HG03039 (cell line): ENCODE results near the gene CARD8.

Source experiments
- ATAC-seq: cut with Tn5 transposase; IDR thresholded peaks from one replicate; pipeline ENCODE4 v1.9.1; 2021; ENCODE audit warnings: mild to moderate bottlenecking, moderate library complexity; ENCODE audit not compliant: unreplicated experiment

Gene CARD8

DNA sequence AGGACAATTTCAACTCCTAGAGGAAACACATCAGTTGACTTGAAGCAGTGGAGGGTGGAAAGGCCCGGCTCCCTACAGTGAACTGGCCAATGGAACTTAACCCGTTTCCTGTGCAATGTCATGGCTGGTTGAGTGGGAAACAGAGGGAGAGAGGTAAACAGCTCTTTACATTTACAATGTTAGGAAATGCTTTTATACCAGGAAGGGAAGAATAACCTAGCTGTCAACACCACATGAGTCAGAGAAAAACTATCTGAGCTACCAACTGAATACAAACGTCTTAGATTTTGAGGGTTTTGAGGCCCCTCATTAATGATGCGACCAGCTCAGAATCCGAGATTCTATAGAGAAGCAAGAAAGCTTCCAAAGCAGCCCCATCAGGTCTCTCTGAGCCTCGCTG lies 36.7 kb downstream of the CARD8 start:
- no peak for ATAC-seq

DNA sequence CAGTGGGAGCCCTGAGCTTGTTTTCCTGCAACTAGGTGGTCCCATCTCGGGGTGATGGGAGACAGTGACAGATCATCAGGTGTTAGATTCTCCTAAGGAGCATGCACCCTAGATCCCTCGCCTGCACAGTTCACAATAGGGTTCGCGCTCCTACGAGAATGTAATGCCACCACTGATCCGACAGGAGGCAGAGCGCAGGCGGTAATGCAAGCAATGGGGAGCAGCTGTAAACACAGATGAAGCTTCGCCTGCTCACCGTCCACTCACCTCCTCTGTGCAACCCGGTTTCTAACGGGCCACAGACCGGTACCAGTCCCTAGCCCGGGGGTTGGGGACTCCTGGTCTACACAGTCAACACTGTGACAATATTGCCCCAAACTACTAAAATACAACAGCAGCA lies 38.8 kb downstream of the CARD8 start:
- no peak for ATAC-seq

DNA sequence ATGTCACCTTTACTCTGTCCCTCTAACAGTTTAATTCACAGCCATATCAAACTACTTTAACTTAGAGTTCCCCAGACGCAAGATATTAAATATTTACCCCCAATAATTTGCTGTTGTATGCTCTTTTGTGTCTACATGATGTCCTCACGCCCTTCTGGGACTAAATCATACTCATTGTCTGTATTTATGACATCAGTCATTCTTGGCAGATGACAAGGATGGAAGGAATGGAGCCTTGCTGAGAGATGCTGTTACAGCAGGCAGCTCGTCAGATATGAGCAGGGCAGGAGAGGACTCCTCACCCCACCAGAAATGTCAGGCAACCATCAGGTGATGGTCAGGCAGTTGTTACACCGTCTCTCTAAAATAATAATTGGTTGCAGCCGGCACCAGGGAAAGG lies 41.8 kb downstream of the CARD8 start:
- no peak for ATAC-seq

DNA sequence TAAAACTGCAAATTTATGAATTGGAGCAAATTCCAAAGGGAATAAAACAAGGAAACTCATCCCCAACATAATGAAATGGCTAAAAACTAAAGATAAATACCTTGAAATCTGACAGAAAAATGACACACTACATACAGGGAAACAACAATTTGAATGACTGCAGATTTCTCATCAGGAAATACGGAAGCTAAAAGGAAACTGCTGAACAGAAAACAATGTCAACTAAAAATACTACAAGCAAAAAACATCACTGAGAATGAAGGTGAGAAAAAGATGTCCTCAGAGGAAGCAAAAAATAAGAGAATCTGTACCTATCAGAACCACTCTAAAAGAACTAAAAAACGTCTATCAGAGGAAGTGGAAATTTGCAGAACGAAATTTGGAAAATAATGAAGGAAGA lies 45.7 kb downstream of the CARD8 start:
- no peak for ATAC-seq

DNA sequence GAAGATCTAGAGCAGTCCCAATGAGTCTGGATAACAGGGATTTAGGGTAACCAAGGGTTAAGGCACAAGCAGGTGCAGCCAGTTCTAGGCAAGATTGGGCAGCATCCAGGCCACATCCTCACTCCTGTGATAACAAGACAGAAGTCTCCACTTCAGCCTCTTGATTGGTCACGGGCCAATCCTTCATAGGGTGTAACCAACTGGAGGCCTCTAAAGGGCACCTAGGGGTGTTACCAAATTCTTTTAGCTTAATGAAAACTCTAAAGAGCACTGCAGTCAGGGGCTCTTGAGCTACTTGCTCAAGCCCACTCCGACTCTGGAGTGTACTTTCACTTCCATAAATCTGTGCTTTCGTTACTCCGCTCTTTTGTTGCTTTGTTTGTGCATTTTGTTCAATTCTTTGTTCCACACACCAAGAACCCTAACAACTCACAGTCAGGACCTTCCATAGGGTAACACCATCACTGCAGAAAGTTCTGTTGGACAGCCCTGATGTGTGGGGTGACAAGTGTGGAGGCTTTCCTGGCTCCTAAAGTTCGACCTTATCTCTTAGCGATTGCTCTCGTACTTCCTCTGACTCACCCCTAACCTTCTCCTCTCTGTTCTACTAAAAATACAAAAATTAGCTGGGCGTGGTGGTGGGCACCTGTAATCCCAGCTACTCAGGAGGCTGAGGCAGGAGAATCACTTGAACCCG lies 49.2 kb downstream of the CARD8 start:
- no peak for ATAC-seq

DNA sequence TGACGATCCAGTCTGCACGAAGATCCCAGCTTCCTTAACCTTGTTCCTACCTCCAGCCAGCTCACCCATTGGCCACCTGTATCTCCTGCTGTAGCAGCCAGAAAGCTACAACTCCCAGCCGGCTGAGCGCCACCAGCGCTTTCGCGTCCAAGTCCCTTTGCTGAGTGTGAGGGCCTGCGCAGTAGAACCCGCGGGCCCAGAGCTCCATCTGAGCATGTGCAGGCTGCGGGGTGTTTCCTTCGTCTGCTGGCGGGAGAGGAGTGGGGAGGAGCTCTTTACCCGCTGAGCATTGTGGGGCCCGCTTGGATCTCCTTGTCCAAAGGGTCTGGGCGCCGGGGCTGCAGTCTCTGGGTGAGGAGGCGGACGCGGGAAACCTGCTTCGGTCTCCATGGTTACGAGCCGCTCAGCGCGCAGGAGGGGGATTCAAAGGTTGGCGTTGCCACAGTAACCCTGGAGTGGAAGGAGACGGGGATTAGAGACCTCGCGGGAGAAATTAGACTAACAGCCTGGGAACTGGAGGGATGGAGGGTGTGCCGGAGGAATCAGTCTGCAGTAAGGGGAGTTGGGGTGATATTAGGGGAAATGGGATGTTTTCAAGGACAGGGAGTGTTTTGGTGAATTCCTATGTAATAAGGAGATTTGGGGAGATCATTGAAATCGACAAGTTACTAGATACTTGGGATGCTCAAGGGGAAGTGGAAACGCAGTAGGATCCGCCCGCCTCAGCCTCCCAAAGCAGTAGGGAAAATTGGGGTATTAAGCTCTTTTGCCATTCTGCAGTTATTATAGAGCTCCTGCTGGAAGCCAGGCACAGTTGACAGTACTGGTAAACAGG lies 51.7 kb downstream of the CARD8 start:
- peak; percentile 84 for ATAC-seq

DNA sequence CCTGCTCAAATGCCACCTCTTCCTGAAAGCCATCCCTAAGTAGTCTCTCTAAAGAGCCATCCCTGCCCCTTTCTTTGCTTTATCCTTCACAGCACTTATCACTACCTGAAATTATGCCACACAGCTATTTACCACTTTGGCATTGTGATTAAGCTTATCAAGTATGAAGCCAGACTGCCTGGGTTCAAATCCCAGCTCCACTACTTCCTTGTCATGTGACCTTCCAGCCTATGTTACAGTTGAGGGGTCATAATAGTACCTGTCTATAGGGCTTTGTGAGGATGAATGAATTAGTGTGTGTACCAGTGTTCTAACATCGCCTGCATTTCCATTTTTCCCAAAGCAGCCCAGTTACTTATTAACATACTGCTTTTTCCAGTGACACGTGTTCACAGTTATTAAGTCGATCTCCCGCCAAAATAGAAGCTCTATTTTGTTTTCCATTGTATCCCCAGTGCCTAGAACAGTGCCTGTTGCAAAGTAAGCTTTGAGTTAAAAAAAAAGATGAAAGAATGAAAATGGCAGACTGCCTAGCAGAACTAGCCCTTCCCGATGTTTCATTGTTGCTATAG lies 52.4 kb downstream of the CARD8 start:
- no peak for ATAC-seq

DNA sequence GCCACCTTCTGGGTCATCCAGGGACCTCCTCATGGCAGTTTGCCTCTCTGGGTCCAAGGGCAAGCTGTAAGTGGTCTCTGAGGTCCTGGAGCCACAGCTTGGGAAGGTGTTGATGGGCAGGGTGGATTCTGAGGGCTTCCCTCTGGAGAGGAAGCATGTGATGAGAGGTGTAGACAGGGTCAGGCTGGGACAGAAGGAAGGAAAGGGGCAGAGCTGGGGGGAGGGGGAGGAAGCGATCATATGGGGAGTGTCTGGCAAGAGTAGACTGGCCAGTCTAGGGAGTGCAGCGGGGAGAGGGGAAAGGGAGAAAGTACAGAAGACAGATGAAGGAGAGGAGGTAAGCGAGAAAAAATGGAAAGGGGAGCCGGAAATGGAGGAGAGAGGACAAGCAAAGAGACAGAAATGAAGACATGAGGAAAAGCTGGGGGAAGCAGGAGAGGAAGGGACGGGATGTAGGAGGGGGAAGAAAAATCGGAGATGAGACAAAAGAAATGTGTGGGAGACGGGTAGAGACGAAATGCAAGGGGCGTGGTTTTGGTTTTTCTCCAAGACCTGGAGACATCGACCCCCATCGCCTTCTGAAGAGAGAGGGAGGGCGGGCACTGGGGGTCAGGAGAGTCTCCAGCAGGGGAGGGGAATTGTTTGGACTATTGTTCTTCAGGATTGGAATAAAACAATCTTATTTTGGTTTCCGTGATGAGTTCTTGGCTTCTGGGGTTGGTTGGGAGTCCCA lies 58.6 kb downstream of the CARD8 start:
- ATAC-seq, result no peak

DNA sequence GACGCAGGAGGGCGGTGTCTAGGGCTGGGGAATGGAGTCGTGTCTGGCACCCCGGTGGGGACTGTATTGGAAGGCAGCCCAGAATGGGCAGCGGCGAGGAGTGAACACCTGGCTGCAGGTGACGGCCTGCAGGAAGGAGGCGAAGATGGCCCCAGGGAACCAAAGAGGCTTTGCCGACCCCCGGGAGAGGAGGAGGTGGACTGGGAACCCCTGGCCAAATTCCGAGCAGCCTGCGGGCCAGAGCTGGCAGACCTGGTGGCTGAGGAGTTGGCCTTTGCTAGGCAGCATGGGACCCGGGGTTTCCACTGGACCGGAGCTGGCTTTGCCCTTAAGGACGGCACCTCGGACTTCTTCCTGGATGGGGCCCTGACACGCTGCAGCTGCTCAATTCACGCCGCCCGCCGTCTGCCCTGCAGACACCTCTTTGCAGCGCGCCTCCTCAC lies 59.4 kb downstream of the CARD8 start:
- ATAC-seq, result no peak

DNA sequence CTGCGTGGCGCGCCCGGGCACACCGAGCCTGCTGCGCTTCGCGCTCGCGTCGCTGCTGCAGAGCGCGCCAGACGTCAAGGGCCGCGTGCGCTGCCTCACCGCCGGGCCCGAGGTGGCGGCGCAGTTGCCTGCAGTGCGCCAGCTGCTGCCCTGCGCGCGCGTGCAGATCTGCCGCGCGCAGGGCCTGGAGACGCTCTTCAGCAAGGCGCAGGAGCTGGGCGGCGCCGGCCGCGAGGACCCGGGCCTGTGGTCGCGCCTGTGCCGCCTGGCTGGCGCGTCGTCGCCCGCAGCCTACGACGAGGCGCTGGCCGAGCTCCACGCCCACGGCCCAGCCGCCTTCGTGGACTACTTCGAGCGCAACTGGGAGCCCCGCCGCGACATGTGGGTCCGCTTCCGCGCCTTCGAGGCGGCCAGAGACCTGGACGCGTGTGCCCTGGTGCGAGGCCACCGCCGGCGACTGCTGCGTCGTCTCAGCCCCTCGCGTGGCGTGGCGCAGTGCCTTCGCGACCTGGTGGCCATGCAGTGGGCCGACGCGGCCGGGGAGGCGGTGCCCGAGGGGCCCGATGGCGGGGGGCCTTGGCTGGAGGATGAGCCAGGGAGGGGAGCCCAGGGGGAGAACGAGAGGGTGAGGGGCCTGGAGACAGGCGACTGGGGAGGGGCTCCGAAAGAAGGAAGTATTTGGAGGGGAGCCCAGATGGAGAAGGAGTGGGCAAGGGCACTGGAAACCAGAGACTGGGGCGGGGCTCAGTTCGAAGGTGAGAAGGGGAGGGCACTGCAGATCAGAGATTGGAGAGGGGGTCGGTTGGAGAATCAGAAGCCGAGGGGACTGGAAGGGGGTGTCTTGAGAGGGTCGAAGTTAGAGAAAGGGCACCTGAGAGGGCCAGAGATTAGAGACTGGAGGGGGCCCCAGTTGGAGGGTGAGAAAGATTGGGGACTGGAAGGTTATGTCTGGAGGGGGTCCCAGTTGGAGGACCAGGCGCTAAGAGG lies 60.6 kb downstream of the CARD8 start:
- no peak for ATAC-seq

DNA sequence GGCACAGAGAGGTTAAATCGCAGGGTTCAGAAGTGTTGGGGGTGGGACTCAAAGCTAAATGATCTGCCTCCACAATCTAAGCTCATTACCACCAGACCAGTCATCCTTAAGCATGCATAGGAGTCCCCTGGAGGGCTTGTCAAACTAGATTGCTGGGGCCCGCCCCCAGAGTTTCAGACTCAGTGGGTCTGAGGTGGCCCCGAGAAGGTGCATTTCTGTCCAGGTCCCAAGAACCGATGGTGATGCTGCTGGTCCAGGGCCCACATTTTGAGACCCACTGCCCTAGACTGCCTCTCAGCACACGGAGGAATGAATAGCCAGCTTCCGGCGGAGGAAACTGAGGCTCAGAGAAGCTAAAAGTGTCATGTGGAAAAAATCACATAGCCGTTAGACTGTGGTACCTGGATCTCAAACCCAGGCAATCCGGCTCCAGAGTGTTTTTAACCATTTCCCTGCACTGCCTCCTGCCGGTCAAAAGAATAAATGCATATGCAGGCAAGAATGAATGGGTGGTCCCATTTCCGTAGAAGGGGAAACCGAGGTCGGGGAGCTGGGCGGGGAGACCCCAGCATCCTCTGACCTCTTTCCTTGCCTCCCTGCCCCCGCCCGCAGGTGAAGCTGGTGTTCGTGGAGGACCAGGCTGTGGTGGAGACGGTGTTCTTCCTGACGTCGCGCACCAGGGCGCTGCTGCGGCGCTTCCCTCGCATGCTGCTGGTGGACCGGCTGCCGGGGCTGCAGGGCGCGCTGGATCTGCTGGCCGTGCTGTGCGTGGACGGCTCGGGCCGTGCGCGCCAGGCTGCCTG lies 61.5 kb downstream of the CARD8 start:
- ATAC-seq, result no peak

DNA sequence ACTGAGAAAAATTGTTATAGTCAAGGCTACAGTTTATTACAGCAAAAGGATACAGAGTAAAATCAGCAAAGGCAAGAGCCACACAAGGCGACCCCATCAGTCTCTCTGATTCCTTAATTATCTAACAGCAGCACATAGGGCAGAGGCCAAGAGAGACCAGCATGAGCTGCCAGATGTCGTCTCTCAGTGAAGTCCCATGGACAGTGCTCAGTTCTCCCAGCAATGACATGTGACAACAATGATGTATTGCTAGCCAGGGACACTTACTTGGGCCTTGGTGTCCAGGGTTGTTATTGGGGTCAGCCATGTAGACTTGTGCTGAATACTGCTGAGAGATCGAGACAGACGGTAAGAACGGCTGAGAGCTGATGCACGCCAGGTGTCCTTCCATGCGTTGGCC lies 63.0 kb downstream of the CARD8 start:
- no peak for ATAC-seq

DNA sequence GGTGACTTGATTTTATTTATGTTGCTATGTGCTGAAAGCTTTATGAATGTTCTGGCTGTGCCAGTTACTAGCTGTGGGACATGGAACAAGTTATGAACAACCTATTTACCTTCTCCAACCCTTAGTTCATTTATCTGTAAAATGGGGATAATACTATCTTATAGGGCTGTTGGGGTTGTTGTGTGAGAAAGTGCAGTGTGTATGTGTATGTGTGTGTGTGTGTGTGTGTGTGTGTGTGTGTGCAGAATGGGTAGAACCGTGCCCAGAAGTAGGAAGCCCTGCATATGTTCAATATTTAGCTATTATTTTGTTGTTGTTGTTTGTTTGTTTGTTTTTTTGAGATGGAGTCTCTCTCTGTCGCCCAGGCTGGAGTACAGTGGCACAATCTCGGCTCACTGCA lies 64.8 kb downstream of the CARD8 start:
- no peak for ATAC-seq

DNA sequence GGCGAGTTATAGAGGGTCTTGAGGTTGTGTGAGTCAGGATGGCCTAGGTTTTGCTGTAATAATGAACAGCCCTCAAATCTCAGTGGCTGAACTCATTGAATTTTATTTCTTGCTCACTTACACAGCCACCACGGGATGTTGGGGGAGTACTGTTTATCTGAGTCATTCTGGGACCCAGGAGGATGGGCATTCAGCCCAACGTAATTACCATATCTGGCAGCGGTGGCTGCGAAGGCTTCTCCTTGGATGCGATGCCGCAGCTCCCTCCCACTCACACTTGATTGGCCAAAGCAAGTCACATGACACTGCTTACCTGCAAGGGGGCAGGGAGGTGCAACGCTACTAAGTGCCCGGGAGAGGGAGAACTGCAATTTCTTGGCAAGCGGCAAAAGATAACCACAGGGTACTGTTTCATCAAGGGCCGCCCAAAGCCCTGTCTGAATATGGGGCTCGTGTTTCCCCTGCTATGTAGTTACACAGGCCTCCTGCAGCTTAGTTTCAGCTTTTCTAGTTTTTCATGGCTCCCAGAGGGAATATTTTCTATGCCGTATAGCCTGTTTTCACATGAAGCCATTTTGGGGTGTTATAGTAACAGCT lies 65.3 kb downstream of the CARD8 start:
- no peak for ATAC-seq

DNA sequence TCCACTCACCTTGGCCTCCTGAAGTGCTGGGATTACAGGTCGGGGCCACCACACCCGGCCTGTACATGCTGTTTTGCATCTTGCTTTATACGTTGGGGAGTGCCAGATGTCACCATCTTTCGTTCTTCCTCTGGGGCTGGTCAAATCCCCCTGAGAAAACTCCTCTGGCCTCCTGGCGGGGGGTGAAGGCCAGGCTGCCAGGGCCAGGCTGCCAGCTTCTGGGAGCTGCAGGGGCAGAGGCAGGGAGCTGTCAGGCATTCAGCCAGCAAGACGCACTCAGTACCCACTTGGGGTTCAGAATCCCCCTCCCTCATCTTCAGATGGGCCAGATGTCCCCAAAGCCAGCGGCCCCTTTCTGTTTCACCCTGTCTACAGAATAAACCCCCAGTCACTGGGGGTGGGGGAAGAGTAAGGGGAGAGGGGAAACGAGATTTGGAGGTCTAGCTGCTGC lies 69.1 kb downstream of the CARD8 start:
- ATAC-seq, result no peak

DNA sequence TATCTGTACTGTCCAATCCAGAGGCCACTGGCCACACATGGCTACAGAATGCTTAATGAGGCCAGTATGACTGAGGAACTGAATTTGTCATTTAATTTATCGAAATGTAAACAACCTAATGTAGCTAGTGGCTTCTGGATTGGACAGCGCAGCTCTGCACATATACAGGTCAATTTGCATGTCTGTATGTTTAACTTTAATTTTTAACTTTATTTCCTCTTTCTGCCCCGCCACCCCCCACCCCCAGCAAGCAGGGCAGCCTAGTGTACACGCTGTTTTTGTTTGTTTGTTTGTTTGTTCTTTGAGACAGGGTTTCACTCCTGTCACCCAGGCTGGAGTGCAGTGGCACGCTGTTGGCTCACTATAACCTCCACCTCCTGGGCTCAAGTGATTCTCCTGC lies 69.7 kb downstream of the CARD8 start:
- ATAC-seq, result no peak

DNA sequence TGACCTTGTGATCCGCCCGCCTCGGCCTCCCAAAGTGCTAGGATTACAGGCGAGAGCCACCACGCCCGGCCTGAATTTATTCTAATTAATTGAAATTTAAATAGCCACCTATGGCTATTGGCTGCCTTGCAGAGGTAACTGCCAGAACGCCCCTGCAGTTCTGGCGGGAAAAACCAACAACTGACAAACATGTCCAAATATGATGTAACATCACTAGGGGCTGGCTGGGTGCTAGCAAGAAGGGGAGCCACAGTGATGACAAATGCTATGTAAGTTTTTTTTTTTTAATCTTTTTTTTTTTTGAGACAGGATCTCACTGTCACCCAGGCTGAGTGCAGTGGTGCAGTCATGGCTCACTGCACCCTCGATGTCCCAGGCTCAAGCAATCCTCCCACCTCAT lies 72.4 kb downstream of the CARD8 start:
- ATAC-seq, result no peak

DNA sequence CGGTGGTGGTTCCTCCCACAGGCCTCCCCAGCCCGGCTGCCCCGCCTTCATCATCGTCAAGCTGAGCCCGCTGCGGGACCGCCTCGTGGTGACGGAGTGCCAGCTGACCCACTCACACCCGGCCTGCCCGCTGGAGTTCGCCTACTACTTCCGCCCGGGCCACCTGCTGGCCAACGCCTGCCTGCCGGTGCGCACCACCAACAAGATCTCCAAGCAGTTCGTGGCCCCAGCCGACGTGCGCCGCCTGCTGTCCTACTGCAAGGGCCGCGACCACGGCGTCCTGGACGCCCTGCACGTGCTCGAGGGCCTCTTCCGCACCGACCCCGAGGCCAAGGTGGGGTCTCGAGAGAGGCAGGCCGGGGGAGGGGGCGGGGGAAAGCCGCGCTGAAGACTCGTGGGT lies 73.3 kb downstream of the CARD8 start:
- ATAC-seq, result no peak

DNA sequence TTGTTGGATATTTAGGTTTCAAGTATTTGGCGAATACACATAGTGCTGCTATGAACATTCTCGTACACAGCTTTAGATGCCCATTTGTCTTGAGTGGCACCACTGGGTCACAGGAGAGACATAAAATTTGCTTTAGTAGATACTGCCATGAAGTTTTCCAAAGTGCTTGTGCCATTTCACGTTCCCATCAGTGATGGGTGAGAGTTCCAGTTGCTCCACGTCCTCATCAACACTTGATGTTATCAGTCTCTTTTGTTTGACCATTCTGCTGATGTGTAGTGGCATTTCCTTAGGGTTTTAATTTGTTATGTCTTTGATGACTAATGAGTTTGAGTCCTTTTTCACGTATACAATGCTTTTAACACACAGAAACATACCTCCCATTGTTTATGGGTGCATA lies 74.2 kb downstream of the CARD8 start:
- ATAC-seq, result no peak
